Stimulated activated CD8-positive, alpha-beta memory T cell treated with anti-CD3 and anti-CD28 coated beads, Interleukin-12 subunit alpha, Interleukin-12 subunit beta, amount 100 ng/mL, for 1 hour (primary cell): ENCODE data around the gene LYZL2.
A peak's percentile ranks its signal among the peaks of the same experiment; 100 is the strongest.

ENCODE experiments used
- DNase-seq: peaks from one replicate; pipeline ENCODE4 v3.0.0-alpha.2; 2020; ENCODE audit warnings: low read depth

The LYZL2 gene

DNA sequence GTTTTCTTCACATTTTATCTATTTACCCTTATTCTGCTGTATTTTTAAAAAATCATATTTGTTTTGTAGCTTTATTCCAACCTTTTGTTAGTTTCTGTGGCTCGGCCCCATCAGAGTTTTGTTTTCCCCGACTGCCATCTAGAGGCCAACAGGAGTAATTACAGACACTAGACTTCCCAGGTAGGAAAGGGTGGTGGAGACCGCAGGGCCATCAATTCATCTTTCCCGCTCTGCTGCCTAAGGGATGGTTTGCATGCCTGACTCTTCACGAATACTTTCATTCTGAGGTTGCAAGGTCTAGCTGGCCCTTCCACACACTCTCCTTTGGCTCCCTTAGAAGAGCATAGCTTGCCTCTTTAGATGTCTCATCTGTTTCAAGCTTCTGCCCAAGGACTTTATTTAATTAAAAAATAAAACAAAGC is 38.3 kb downstream of the LYZL2 start:
- peak; percentile 19 for DNase-seq

DNA sequence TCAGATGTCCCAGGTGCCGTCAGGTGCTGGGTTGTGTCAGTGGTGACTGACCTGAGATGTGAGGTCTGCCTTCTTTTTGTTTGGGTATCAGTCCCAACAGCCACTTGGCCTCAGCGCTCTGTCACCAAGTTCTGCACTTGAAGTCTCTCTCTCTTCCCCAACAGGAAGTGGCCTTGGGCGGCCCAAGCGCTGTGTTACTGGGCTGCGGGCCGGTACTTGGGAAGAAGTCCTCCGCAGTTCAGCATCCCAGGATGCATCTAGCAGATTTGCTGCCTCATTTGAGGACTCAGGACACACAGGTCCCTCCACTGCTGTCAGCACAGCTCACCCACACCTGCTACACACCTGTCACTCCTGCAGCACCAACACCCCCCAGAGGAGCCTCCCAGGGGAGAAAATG is 40.1 kb downstream of the LYZL2 start:
- no peak for DNase-seq

DNA sequence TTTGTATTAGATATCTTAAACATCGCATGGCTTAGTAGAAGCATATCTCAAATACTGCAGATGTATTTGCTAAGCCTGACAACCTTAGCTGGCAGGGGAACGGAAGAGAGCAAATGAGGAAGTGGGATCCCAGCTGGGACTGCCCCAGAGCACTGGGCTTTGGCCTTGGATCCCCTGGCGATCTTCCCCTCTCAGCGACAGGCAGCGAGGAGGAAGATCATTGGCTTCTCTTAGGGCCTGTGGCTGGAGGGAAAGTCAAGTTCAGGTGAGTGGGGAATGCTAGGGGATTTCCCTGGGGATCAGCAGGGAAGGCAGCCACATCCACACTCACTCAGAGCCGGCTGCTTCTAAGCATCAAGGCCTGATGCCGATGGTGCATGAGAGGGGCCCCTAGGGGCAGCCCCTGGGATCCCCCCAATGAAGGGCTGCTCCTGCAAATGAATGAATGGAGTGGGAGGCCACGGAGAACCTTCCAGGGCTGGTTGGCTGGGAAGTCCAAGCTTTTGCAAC is 42.0 kb downstream of the LYZL2 start:
- no peak for DNase-seq

DNA sequence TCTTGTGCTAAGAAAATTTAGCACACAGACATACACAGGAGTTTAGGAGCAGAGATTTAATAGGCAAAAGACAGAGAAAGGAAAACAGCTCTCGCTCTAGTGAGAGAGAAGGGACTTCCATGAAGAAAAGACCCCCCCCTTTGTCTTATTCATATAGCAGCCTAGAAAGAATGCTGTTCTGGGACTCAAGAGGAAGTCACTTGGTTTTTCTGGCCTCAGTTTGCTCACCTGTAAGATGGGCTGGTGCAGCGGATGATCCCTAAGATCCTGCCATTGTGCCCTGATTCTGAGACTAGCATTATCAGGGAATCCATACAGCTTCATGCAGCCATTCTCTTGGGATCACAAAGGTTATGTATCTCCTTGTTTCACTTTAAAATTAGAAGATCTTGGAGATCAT is 42.7 kb downstream of the LYZL2 start:
- no peak for DNase-seq

DNA sequence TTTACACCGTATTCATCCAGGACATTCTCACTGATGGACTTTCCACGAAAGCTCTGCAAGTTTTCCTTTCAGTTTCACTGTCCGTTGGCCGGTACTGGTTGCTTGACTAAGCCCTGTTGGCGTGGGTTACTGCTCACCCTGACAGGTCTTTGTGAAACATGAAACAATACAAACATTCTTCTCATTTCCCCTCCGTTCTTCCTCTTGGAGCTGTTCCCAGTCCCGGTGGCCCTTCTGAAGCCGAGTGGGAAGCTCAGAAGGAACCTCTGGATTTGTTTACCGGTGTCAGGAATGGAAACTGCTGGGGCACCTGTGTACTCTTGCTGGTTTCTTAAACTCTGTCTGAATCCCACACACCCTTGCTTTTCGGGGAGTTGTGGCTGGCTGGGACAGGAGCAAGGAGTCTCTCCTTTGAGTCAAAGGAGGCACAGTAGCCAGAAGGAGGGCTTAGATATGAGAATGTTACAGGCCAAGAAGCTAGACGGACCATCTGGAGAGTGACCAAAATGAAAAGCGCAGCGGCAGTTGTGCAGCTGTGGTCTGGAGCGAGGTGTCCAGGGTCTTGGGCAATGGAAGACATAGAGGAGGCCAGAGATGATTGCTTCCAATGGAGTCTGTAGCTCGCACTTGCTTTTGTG is 45.7 kb downstream of the LYZL2 start:
- no peak for DNase-seq

DNA sequence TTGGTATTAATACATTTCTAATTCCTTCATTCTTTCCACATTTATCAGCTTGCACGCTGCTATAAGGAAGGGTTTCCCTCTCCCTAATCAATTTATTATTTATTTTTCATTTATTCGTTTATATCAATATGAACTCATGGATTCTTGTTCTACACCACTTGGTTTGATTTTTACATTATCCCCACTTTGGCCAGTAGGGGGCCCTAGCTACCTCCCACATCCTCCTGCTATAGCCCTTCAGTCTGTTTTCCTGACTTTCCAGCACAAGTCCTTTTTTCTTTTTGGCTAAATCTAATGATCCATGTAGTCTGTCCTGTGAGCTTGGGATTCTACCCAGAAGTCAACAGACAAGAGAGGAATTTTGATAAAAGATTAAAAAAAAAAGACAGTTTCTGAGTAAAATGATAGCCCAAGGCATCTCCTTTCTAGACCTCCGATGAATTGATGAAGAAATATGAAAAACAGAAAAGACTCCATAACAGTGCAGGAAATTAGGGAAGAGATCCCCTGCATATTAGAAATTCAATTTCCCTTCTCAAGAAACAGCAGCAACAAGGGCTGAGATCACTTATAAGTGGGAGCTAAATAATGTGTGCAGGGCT is 47.7 kb downstream of the LYZL2 start:
- DNase-seq, result no peak

DNA sequence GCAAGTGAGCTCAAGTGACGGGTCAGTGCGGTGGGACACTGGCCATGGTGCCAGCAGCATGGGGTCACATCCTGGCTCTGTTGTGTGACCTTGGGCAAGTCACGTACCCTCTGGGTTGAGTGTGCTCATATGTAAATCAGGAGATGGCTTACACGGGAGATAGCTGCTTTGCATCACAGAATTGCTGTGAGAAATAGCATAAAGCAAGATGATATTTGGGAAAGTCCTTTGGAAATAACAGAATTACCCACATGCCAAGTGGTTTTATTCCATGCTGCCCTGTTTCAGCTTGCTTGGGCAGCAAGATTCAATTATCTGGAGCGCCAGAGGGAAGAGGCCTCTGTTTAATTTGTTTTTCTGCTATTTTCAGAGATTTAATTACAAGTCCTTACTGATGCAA is 48.9 kb downstream of the LYZL2 start:
- DNase-seq, result no peak

DNA sequence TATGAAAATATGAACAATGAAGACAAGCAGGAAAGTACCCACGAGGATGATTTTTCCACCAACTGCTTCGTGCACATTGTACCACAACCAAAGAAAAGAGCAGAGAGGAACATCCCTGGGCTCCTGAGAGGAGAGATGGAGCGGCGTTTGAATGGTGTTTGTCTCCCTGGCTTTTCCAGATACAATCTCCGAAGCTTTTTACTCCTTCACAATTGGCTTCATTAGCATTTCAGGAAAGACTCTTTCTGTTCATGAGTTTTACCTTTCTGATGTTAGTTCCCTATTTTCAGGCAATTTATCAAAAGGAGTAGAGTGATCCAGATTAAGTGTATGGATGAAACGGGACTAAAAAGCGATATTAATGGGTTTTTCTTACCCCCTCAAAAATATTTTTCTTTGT is 49.3 kb downstream of the LYZL2 start:
- no peak for DNase-seq

DNA sequence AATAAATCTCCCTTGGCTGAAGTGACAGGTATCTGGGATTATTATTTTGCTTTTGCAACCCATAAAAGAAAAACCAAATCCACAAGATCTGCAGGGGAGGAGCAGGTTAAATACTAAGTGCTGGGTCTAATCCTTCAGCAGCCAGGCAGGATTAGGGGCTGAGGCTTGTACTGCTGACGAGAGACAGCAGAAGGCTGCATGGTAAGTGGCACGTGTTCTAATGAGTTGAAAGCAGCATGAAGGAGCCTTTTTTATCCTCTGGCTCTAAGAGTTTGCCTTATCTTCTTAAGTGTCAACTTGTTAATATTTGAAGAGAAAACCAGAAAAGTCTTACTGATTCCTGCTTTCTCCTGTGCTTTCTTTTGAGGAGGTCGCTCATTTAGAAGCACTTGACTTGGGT is 50.0 kb downstream of the LYZL2 start:
- no peak for DNase-seq

DNA sequence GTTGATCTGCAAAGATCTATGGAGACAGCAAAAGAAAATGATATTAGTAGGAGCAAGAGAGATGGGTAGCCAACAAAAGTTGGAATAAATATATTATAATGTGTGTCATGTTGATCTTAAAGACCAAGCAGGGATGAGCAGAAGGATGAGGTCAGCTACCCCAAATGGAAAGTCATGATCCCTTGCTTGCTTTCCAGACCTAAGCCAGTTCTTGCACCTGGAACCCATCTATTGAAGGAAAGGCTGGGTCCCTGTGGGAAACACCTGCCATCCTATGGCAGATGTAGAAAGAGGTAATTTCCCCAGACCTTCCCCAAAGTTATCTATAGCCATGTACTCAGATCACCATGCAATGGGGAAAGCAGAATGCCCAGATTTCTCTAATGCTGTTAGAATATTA is 52.5 kb downstream of the LYZL2 start:
- no peak for DNase-seq

DNA sequence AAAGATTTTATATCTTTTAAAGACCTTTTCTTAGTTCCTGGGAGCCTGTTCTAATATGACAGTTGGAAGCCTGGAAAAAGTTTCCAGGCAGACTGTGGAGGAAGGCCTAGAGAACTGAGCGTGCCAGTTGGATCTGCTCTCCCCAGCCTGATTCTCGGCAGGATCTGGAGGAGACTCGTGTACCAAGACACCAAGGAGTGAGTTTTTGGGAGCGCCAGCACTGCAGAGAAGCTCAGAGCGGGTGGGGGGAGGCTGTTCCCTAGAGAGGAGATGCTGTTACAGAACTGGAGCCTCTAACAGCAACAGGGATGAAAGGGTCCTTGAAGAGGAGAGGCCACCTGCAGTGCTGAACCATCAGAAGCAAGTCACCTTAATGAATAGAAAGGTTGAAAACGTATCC is 52.9 kb downstream of the LYZL2 start:
- no peak for DNase-seq

DNA sequence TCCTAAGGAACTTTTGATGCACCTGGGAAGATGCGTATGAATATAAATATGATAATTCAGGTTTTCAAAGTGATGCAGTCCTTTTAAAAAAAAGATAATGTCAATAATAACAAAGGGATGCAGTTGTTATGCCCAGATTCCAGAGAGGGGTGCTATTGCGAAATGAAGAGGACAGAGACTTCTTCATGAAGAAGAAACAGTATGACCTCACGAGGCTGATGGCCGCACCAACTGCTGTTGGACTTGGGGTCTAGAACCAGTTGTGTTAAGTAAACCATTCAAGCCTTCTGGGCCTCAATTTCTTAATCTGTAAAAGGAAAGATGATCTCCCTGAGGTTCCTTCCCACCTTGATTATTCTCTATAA is 55.1 kb downstream of the LYZL2 start:
- DNase-seq, result no peak

DNA sequence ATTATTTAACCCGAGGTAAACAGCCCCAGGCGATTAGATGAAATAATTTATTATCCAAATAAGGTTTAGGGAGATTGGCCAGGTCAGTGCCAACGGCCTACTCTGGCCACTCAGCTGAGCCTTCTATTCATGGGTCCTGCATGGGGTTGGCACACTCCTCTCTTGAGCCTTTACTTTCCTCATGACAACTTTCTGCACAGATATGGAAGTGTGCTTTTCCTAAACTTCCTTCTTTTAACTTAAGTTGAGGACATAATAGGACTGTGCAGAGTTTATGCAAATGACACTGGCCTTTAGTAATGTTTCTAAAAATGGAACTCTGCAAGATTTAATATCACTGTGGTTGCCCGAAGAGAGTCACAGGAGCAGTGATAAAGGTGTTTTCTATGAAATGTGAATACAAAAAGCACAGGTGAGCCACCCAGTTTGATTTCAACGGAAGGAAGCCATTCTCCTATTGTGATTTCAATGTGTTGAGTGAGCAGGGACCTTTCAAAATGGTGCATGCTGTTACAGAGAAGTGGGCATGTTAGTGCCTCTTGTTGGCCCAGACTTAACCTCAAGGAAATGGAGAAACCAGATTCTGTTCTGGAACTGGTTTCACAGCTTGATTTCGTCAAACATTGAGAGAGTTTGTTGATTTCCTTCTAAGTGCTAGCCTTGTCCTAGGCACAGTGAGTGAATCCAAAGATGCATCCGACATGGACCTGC is 55.7 kb downstream of the LYZL2 start:
- no peak for DNase-seq

DNA sequence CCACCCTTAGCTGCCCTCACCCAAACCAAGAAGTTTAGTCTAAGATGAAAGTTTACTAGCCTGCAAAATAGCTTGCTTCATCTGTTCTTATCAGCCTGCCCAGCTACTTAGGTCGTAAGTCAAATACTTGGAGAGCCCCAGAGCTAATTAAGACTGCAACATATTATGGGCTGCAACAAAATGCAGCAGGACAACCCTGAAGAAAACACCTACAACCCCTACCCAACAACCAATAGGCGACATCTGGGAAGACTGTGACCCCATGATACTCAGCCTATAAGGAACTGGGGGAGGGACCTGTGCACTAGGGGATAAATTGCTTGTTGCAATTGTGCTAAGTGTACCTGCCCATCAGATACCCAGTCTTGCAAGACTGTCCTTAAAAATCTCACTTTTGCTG is 64.1 kb downstream of the LYZL2 start:
- DNase-seq, result no peak

DNA sequence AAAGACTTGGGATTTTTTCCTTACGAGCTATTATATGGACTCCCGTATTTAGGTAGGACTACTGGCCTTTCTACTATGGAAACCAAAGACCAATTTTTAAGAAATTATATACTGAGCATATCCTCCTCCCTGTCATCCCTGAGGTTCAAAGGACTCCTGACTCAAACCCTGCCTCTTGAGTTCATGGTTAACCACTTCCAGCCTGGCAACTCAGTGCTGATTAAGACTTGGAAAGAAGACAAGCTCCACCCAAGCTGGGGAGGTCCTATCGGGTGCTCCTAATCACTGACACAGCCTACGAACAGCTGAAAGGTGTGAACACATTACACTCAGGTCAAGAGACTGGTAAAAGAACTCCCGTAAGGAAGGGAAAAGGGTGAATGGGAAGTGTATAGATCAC is 66.8 kb downstream of the LYZL2 start:
- DNase-seq, result no peak
